HG03442 (cell line): ENCODE results near the gene WDR48.
A peak's percentile ranks its signal among the peaks of the same experiment; 100 is the strongest.

Experiments used
- ATAC-seq: cut with Tn5 transposase; IDR thresholded peaks from one replicate; pipeline ENCODE4 v1.9.1; 2021; ENCODE audit warnings: mild to moderate bottlenecking, moderate library complexity; ENCODE audit not compliant: unreplicated experiment

Gene WDR48

DNA sequence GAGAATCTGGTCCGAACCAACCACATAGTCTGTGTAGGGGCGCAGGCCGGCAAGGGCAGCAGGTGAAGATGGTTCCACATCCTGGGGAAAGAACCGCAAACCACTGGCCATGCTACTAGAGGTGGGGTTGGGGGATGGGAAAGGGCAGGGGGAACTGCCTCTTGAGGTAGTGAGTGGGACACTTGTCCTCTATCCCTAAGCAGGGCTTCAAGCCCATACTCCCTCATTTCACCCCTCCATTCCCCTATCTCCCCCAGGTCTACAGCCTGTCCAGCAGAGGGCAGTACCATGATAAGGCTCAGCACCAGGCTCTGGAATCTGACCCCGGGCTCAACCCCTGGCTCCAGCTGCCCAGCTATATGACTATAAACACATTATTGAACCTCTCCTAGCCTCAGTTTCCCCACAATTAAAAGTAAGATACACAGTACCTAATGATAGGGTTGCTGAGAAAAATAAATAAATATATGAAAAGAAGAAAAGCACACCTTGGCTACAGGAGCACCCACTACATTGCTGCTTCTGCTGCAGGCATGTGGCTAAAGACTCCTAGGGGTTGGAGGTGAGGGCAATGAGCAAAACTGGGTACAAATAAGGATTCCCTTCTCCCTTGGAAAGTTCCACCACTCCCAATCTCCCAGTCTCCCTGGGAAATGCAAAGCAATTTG lies 49.3 kb downstream of the WDR48 start:
- peak; percentile 76 for ATAC-seq

- no peak for ATAC-seq
These were observed 50.9 kb downstream of the WDR48 start for GRCh38 chr3:39102504-39103323.

GRCh38 chr3:39103324-39103693 lies 51.5 kb downstream of the WDR48 start:
- no peak for ATAC-seq

DNA sequence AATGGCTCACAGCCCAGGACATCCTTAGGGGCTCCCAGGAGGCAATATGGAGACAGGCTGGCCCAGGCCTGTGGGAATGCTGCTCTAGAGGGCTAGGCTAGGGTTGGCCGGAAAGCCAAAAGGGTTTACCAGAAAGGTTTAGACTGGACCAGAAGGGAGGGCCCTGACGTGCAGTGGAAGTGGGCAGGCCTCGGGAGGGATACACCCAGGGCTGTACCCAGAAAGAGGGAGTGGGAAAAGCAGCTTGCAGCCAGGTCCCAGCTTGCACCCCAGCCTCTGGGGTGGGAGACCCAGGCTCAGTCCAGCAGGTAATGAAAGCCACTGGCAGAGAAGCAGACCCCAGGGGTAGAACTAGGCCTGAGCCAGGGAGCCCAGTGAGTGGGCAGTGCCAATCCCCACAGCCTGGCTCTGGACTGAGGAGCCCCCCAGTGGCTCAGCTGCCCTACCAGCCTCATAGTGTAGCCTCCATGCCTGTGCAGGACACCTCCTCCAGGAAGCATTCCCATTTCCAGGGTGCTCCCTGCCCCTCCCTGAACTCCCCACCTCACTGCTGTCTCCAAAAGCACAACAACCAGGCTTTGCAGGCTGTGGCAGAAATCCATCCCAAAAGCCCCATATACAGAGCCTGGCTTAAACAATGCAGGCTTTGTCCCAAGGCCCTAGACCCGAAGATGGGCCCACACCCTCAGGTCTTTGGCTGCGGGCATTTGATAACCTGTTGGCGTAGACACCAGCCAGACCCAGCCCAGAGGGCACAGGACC lies 52.2 kb downstream of the WDR48 start:
- no peak for ATAC-seq

DNA sequence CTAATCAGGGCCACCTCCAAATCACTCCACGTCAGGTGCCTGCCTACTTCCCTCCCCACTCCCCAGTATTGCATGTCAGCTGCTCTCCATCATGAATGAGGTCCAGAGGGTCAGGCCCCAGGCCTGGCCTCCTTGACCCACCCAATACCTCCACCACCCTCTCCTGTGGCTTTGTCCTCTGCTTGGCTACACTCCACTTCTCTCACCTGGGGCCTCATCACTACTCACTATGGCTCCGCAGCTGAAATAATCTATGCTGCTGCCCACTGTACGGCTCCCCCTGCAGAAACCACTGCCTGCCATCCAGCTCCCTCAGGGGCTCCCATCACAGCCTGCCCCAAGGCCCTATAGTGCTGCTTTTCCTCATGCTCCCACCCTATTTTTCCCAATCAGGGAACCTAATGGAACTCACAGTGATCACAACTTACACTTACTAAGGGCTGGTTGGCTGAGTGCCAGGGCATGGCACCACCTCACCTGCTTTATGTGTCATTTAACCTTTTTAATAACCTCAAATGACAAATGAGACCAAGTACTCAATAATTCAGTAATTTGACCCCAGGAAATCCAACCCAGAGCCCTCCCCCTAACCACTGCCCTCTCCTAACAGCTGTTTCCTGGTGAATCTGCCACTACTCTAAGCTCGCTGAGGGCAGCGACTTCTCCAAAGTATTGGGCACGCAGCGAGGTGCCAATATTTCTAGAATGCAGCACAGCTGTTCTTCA lies 53.3 kb downstream of the WDR48 start:
- ATAC-seq, result no peak

- ATAC-seq, result no peak
These were observed 53.9 kb downstream of the WDR48 start for GRCh38 chr3:39105687-39106063.

DNA sequence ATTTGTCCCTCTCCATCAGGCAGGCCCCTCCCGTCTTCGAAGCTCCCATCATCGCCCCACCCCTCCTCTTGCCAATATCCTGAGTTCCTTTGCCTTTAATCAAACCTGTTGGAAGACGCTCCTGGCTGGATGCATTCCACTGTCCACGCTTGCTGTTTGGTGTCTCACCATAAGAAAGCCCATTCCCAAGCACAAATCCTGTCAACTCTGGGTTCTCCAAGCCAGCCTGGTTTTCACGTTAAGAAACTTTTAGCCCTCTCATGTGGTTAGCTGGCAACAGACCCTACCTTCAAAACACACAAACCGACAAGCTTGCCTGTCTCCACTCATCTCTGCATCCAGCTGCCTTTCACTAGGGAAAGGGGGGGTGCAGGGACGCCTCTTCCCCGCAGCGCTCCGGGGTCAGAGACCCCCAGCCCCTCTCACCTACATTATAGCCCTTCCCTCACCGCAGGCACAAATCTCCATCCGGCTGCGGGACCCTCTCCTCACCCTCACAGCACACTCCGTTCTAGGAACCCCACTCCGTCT lies 54.5 kb downstream of the WDR48 start:
- no peak for ATAC-seq

- ATAC-seq, result peak; percentile 2
These were observed 55.1 kb downstream of the WDR48 start for GRCh38 chr3:39106851-39107387.

DNA sequence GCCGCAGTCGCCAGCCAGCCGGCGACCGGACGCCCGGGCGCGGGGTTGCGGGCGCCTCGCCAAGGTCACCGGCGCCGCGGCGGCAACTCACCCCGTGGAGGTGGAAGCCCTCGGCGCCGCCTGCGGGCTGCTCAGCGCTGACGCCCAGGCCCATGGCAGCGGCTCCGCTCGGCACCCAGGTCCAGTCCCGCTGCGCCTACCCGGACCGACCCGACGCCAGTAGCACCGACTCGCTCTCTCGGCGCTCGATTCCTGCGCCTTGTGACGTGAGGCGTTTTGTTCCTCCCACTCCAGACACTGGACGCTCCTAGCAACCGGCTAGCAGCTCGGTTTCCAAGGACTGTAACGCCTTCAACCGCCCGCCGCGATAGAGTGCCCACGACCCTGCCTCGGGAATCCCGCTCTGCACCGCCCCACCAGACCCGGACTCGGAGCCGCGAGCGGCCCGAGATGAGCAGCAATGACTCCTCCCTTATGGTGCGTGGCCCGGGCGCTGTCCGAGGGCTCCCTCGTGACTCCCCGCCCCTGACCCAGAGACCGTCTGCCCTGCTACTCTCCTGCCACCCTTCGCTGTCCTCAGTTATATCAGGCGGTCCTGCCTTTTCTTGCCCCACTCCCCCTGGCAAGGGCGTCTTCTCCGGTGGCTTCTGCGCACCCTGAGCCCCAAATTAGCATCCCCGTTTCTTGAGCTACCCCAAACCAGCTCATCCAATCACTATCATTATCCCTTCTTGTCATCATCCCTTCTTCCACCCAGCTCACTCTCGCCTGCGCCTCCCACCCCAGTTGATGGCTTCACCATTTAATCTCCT lies 55.8 kb downstream of the WDR48 start, which contains the start of the genes GORASP1 and TTC21A:
TSS of gene GORASP1 (minus strand) at position 240 of the 812 bp plus-strand sequence. CDS start at position 154, 86 bp downstream.
TSS of gene TTC21A (plus strand) at position 293 of the 812 bp plus-strand sequence. CDS start at position 451, 158 bp downstream.
- peak; percentile 55 for ATAC-seq

DNA sequence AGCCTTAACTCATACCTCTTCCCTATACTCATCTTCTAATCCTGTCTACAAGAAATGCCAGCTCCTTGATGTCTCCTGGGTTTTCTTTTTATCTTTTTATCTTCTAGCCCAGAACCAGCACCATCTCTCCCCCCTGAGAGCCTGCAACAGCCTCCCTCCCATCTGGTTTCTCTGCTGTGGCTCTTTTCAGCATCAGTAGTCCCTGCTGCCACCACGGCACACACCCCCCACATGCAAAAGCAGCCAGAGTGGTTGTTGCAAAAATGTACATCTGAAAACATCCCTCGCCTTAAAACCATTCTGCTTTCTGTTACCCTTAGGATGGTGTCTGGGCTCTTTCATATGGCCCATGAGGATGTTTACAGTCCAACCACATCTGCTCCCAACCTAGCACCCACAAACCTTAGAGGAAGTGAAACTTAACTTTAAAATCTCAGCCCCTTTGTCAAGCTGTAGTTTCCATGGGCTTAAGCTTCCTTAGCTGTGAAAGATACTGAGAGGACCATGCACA lies 56.4 kb downstream of the WDR48 start:
- peak; percentile 78 for ATAC-seq

GRCh38 chr3:39109086-39109485 lies 57.3 kb downstream of the WDR48 start:
- ATAC-seq, result no peak

DNA sequence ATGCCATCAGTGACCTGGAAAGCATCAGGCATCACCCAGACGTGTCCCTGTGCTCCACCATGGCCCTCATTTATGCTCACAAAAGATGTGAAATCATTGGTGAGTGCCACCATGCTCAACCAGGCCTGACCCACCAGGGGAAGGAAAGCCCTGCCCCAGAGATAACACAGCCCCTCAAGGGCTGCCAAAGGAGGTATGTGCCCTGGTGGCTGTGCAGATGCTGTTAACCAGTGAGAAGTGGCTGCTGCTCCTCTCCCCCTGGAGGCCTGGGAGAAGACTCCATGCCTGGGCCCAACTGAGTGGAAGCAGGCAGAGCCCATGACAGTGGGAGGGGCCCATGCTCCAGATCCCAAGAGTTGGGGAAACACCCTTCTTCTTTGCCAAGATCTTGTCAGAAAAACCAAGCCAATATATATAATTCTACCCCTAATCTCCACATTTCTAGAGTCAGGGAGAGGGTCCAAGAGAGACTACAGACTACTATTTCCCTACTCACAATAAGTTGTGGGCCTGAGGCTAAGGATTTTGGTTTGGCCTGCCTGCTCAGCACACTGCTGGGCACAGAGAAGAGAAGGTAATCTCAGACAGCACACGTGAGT lies 58.3 kb downstream of the WDR48 start:
- ATAC-seq, result no peak

- ATAC-seq, result no peak
These were observed 60.3 kb downstream of the WDR48 start for GRCh38 chr3:39112113-39112512.

DNA sequence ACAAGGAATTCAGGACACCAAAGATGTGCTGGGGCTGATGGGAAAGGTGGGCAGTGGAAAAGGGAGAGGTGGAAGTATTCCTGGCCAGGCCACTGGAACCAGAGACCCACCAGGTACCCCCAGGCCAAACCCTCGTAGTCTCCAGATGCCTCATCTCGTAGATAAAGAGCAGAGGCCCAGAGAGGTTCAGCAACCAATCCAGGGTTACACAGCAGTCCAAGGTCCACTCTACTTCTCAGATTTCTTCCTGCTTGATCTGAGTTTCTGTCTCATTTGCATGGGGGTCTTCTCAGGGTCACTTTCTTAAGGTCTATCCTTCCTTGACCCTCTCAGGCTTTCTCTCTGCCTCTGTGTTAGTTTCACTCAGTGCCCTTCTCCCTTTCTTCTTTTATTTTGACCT lies 60.7 kb downstream of the WDR48 start:
- no peak for ATAC-seq

GRCh38 chr3:39113291-39113690 lies 61.5 kb downstream of the WDR48 start:
- no peak for ATAC-seq

- ATAC-seq, result no peak
These were observed 62.6 kb downstream of the WDR48 start for GRCh38 chr3:39114456-39114855.

DNA sequence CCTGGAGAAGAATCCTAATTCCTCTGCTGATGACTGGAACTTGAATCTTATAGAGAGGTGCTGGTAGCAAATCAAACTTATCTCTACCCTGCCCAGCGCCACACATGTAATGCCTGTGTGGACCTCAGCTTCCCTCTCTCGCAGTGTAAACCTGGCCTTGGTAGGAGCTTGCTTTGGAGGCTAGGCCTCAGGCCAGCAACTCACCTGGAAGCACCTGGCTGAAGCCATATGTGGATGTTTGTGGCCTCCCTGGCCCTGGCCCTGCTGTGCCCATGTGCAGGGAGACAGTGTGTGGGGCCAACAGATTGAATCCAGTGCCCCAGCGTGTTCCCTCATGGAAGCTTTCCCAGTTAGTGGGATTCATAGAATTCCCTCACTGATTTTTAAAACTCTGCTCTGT lies 64.1 kb downstream of the WDR48 start:
- ATAC-seq, result no peak

DNA sequence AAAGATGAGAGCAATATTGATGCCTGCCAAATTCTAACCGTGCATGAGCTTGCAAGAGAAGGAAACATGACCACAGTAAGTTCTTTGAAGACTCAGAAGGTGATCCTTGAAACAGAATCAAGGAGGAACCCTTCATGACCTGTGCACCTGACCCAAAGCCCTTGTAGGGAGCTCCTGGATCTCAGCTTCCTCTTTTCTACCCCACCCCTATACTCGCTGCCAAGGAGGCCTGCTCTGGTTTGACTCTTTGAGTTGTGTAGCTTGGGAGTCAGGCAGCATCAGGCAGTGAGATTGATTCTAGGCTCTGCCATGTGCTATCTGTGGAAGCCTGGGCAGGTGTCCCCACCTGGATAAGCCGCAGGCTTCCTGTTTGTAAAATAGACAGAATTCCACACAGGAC lies 66.3 kb downstream of the WDR48 start:
- no peak for ATAC-seq
